GM21723 (cell line): Measurements from ENCODE around the gene RAPGEF4.

ENCODE experiments used
- ATAC-seq: cut with Tn5 transposase; IDR thresholded peaks from one replicate; pipeline ENCODE4 v1.9.1; 2021; ENCODE audit warnings: mild to moderate bottlenecking, moderate library complexity; ENCODE audit not compliant: unreplicated experiment

RAPGEF4 gene

DNA sequence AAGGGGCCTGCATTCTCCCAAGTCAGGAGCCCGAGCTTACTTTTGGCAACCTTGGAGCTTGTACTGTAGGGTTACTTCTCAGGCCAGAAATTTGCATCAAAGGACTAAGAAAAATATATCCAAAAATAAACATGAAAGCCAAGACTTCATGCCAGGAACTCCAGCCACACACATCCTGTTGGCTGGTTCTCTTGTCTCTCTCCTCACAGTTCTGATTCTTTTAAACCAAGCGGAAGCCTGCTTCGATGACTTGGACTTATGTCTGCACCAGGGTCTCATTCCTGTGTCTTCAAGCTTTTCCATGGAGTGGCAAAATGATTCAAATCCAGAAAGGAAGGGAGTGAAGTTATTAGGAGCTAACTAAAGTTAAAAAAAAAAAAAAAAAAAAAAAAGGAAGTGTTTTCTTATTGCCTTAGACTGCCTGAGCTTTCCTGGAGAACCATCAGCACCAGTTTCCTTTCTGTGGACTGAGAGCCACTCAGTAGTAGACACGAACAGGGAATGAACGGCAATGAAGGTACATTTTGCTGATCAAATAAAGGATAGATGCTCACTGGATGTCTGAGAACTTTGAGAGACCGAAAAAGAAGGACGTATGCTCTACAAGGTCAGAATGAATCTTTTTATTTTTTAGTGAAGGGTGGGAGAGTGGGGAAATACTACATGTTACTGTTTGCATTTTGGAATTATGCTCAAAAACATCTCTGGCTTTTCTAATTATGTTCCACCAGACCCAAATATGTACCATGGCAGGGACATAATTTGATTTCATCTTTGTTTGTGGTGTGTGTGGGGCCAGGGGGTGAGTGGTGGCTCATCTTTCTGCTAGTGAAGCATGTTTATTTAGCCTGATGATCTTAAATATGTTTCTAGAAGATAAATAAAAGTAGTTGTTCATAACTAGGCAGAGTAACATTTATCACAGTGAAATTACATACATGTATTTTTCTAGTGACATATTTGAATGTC is 86.0 kb downstream of the RAPGEF4 start:
- no peak for ATAC-seq

GRCh38 chr2:172822585-172822984 is 86.9 kb downstream of the RAPGEF4 start:
- no peak for ATAC-seq

DNA sequence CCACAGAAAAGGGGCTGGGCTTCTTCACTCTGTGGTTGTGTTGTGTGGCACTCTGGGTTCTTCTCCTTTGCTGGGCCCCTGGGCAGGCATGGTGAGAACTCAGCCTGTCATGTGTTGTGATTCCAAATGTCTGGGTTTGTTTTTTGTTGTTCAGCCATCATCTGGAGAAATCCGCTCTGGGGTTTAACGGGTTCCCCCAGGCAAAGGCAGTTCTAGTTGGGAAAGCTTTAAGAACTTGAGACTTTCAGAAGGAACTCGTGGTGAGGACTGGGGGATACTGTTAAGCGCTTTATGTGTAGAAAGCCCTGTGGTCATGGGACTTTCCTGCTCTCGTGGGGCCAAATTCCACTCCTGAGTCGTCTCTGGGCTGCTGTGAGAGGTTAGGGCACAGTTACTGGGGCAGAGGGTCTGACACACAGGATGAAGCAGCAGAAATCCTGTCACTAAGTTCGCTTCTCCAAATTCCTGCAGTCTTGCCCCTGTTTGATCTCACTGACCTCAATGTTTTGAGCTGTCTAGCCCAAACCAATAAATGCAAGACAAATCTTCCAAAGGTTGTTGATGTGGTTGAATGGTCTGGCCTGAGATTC is 87.7 kb downstream of the RAPGEF4 start:
- no peak for ATAC-seq

GRCh38 chr2:172826522-172826921 is 90.9 kb downstream of the RAPGEF4 start:
- no peak for ATAC-seq

GRCh38 chr2:172829229-172829628 is 93.6 kb downstream of the RAPGEF4 start:
- ATAC-seq = no peak

GRCh38 chr2:172830482-172830881 is 94.8 kb downstream of the RAPGEF4 start:
- ATAC-seq = no peak

- ATAC-seq = no peak
Observed at GRCh38 chr2:172833898-172834297, 98.3 kb downstream of the RAPGEF4 start.

- ATAC-seq = no peak
Observed at GRCh38 chr2:172834881-172835280, 99.2 kb downstream of the RAPGEF4 start.

- no peak for ATAC-seq
Observed at GRCh38 chr2:172836347-172836821, 100.7 kb downstream of the RAPGEF4 start.

DNA sequence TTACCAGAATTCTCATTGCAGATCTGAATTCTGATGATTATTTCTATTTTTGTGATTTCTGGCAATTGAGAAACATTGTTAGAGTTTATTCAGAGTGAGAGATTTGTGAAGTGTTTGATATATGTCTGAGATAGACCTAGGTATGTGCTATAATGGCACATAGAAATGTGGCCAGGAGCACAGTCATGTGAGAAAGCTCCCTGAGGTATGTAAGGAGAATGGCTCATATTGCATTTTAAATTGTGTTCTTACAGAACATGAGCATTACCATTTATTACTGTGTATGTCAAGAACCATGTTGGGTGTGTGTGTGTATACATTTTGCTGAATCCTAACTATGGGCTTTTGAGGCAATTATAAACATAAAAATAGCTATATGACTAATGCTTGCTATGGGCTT is 101.2 kb downstream of the RAPGEF4 start:
- no peak for ATAC-seq

DNA sequence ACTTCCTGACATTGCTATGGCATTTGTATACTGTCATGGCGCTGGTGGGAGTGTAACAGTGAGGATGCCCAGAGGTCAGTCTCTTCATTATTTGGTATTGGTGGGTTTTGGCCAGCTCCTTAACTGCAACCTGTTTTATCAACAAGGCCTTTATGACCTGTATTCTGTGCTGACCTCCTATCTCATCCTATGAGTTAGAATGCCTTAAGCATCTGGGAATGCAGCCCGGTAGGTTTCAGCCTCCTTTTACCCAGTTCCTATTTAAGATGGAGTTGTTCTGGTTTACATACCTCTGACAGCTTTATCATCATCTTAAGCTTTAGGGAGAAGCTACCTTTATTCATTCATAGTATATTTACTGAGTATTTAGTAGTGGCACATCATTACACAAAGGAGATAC is 103.8 kb downstream of the RAPGEF4 start:
- no peak for ATAC-seq

DNA sequence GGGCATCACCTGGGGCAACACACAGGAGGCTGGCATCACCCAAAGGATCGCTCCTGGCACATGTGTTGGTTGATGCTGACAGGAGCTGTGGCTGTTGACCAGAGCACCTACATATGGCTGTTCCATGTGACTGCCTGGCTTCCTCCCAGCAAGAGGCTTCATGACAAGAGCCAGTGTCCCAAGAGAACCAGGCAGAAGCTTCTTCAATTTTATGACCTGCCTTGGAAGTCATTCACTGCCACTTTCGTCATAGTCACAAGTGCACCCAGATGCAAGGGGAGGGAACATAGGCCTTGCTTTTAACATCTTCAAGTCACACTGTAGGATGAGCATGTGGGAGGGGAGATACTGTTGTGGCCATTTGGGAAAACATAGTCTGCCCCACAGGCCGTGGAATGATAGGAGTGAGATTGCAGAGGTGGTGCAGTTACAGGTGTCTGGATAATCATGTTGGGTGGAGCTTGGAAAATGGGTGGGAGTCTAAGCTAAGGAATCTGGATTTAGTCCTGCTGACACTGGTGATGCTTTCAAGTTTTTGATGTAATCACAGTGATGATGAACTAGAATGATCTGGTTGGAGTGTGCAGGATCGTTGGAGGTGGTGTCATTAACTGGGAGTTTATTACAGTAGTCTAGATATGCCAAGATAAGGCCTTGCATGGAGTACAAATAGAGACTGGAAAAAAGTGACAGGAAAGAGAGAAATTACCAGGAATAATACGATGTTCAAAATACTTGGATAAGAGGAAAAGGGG is 107.0 kb downstream of the RAPGEF4 start:
- no peak for ATAC-seq

- ATAC-seq = no peak
Observed at GRCh38 chr2:172843266-172843582, 107.6 kb downstream of the RAPGEF4 start.

DNA sequence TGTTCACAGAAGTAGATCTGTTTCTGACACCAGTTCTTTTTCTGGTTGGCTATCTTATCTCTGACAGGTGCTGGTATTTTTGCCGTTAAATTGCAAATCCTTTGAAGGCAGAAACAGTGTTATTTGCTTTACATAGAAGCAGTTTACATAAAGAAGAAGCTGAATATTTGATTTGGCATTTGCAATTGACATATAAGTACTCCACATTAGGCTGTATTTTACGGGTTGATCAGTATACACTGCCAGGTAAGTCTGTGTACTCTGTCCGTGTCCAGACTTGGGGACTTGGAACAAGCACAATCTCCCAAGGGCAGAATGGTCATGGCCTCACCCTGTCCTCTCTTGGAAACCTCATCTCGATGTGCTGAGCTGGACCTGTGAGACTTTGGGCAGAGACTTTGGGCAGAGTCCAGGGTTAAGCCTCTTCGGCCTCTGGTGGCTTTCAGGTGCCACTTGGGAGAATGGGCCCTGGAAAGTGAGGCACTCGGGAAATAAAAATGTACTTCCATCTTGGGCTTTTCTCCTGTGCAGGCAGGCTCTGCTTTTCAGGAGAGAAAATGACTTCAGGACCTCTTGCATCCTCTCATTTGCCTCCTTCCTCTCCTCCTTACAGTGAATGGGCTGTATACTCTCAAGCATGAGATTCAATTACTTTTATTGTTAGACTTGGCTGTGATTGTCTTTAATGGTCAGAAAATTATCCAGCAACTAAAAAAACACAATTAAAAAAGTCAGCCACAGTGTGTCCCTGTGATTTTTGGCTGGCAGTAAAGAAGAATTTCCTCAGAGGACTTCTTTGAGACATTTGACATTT is 108.5 kb downstream of the RAPGEF4 start:
- ATAC-seq = no peak

- ATAC-seq = no peak
Observed at GRCh38 chr2:172845028-172845630, 109.5 kb downstream of the RAPGEF4 start.

GRCh38 chr2:172846551-172846950 is 110.9 kb downstream of the RAPGEF4 start:
- no peak for ATAC-seq

DNA sequence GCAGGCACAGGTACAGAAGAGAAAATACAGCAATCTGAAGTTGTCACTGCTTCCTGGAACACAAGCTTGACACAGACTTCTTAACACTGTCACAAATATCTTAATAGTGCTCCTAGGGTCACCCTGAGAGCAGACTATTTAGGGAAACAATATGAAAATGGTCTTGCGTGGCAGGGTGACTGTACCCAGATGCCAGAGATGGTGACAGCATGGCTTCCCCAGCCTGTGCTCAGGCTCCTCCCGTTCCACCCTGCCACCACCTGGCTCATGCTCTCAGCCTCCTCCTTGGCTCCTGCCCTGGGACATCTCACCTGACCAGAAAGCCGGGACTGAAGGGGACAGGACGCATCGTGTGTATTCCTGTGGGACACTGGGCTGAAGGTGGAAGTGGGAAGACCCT is 111.5 kb downstream of the RAPGEF4 start:
- no peak for ATAC-seq

GRCh38 chr2:172848519-172848918 is 112.9 kb downstream of the RAPGEF4 start:
- no peak for ATAC-seq

DNA sequence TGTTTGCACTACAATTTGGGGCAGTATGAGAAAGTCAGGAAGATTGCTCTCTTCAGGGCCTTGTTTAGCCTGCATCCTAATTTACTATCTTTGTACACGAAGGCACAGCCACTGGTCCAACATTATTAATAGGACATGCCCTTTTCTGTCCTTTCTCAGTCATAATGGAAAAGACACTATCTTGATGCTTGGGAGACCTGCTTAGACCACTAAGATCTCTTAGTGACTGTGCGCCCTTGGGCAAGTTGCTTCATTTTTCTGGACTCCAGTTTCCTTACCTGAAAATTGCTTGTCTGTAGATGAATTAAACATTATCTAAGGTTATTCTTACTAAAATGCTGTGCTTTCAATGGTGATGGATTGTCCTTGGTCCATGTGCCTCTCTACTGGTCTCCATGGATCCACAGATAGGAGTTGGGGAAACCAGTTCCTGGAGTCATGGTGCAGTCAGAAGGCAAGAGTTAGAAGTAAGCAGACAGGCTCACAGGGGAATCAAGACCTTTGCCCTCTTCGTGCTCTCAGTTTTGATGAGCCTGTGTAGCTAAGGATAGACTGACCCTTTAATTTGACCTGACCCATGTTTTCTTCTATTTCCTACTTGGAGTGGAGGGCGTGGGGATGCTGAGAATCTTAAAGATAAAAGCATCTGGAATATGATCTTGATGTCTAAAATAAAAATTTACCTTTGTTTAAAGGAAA is 114.0 kb downstream of the RAPGEF4 start:
- ATAC-seq = no peak

DNA sequence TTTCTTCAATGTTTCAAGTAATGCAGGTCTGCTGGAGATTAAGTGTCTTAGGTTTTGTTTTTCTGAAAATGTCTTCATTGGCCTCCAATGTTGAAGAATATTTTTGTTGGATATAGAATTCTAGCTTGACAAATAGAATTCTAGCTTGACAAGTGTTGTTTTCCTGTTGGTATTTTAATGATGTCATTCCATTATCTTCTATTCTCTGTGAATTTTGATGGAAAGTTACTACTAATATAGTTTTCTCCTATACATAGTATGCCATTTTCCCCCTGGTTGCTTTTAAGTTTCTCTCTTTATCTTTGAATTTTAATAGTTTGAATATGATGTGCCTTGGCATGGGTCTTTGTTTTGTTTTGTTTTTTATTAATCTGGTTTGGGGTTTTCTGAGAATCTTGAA is 119.9 kb downstream of the RAPGEF4 start:
- ATAC-seq = no peak
